Activated CD4-positive, CD25-positive, alpha-beta regulatory T cell (primary cell): ENCODE measurements around the gene ZNF699.
"Not testable (repeated sequence)": the region's sequence is repeated elsewhere in the genome, so short reads cannot be mapped to it uniquely, and the experiment has no call there.

Experiments
- DNase-seq, 4 experiments: peaks; one replicate each; lab custom pipeline; 2025; lab: John Stamatoyannopoulos, UW

The ZNF699 gene

GRCh38 chr19:9289231-9289884 lies 20.3 kb downstream of the ZNF699 start:
- DNase-seq, result no peak

- DNase-seq, result not testable (repeated sequence)
Observed at GRCh38 chr19:9283485-9283884, 26.2 kb downstream of the ZNF699 start.

DNA sequence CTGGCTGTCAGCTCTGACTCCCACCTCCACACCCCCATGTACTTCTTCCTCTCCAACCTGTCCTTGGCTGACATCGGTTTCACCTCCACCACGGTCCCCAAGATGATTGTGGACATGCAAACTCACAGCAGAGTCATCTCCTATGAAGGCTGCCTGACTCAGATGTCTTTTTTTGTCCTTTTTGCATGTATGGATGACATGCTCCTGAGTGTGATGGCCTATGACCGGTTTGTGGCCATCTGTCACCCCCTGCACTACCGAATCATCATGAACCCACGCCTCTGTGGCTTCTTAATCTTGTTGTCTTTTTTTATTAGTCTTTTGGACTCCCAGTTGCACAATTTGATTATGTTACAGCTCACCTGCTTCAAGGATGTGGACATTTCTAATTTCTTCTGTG lies 58.4 kb downstream of the ZNF699 start:
- DNase-seq, result no peak

DNA sequence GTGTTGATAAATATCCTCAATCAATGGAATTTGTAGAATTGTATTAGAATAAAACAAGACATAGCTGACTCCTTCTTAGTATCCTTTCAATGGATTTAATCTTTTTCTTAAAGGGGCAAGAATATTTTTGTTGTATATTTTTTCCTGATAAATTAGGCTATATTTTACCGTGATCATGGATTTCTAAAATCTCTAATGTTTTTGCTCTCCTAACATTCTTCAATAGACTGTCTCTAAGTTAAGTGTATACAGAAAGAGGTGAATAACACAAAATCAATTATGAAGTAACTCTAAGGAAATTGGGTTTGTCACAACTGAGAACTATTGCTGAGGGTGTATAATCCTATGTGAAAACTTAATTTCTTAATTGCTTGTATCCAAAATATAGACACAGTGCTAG lies 59.0 kb downstream of the ZNF699 start, which contains the start of gene OR7E24:
Gene OR7E24 (plus strand): TSS at position 301 of the 400 bp plus-strand sequence. CDS start 114 bp downstream, outside the sequence.
- DNase-seq, result no peak
